Keratinocyte (primary cell): ENCODE data around the gene LTBP2. TPM values are rescaled to one million over a fixed set of nuclear protein-coding genes. Genes with fewer than 3 reads are reported as not detected.

Experiments used
- DNase-seq: peaks from one replicate; pipeline ENCODE4 v3.0.0-alpha.2; 2011; ENCODE audit warnings: low read depth, missing footprints, low spot score
- FAIRE-seq: peaks from 2 replicates; lab custom pipeline; 2011; peaks lifted over from hg19 to GRCh38; lab: Jason Lieb, UNC
- H2AFZ ChIP-seq: 2 replicates; pipeline ENCODE4 v1.6.0; 2012; ENCODE audit warnings: low read length, control low read depth, inconsistent platforms; ENCODE audit not compliant: control insufficient read depth
- H3K27ac ChIP-seq: 2 replicates; pipeline ENCODE4 v1.5.1; 2011; ENCODE audit warnings: low read length; ENCODE audit not compliant: control insufficient read depth, insufficient read depth
- H3K27me3 ChIP-seq: 3 replicates; pipeline ENCODE4 v1.6.0; 2011; ENCODE audit warnings: low read length; ENCODE audit not compliant: control insufficient read depth, insufficient read depth; ENCODE audit errors: extremely low read depth
- H3K36me3 ChIP-seq, 2 experiments: 2 replicates in 1 of 2; 3 replicates in 1 of 2; pipeline ENCODE4 v1.5.1; 2011; ENCODE audit warnings: low read length in 2 of 2, mild to moderate bottlenecking in 1 of 2; ENCODE audit not compliant: control insufficient read depth in 2 of 2, insufficient read depth in 2 of 2; ENCODE audit errors: extremely low read depth in 1 of 2
- H3K4me1 ChIP-seq: 3 replicates; pipeline ENCODE4 v1.5.1; 2011; ENCODE audit warnings: low read length; ENCODE audit not compliant: control insufficient read depth, insufficient read depth; ENCODE audit errors: extremely low read depth
- H3K4me2 ChIP-seq: 3 replicates; pipeline ENCODE4 v1.6.0; 2011; ENCODE audit warnings: low read depth, low read length; ENCODE audit not compliant: control insufficient read depth, insufficient read depth; ENCODE audit errors: extremely low read depth
- H3K4me3 ChIP-seq, 3 experiments: fragments of 200-600 bp in 1 of 3; sonication (generic) in 1 of 3; 2 replicates in 2 of 3; 3 replicates in 1 of 3; pipeline ENCODE4 v1.5.1; 2011 to 2016; ENCODE audit warnings: low read length in 3 of 3, mild to moderate bottlenecking in 3 of 3, control low read depth in 2 of 3, inconsistent platforms in 1 of 3, low read depth in 1 of 3, mixed read lengths in 1 of 3, mixed run types in 1 of 3, moderate library complexity in 1 of 3; ENCODE audit not compliant: control insufficient read depth in 2 of 3, insufficient read depth in 2 of 3; ENCODE audit errors: extremely low read depth in 1 of 3
- H3K79me2 ChIP-seq: 2 replicates; pipeline ENCODE4 v1.6.0; 2012; ENCODE audit warnings: low read length; ENCODE audit not compliant: control insufficient read depth, insufficient read depth
- H3K9ac ChIP-seq: 3 replicates; pipeline ENCODE4 v1.6.0; 2011; ENCODE audit warnings: low read length; ENCODE audit not compliant: control insufficient read depth, insufficient read depth; ENCODE audit errors: extremely low read depth
- H3K9me1 ChIP-seq: 3 replicates; pipeline ENCODE4 v1.6.0; 2011; ENCODE audit warnings: low read length; ENCODE audit not compliant: control insufficient read depth, insufficient read depth; ENCODE audit errors: extremely low read depth
- H3K9me3 ChIP-seq: 2 replicates; pipeline ENCODE4 v1.5.1; 2012; ENCODE audit warnings: low read depth, low read length; ENCODE audit not compliant: control insufficient read depth
- H4K20me1 ChIP-seq: 3 replicates; pipeline ENCODE4 v1.6.0; 2011; ENCODE audit warnings: low read length; ENCODE audit not compliant: control insufficient read depth, insufficient read depth; ENCODE audit errors: extremely low read depth
- CTCF ChIP-seq, 3 experiments: IDR thresholded peaks in 1 of 3; conservative IDR thresholded peaks in 1 of 3; optimal IDR thresholded peaks in 1 of 3; 2 replicates in 2 of 3; 3 replicates in 1 of 3; pipeline versions ENCODE3 to v1.5.1; 2011; ENCODE audit warnings: low read length in 3 of 3, mild to moderate bottlenecking in 3 of 3, moderate library complexity in 2 of 3, control low read depth in 1 of 3, inconsistent platforms in 1 of 3; ENCODE audit not compliant: insufficient read depth in 2 of 3; ENCODE audit errors: extremely low read depth in 1 of 3
- EZH2 ChIP-seq: IDR thresholded peaks from one replicate; pipeline ENCODE4 v1.6.1; 2012; ENCODE audit warnings: inconsistent platforms, mild to moderate bottlenecking, low read length, moderate library complexity
- dilution Hi-C: fragments of 300-500 bp; cut with MboI; formaldehyde crosslinking; loops from one replicate; pipeline ENCODE4 v1.7.0; 2020; ENCODE audit warnings: low sequenced_read_pairs; ENCODE audit not compliant: extremely low pct_ligation_motif_present
- polyA plus RNA-seq, 5 experiments: library from polyadenylated mRNA; depleted of rRNA in 3 of 5; stranded (reverse) in 3 of 5; stranded (forward) in 1 of 5; unstranded in 1 of 5; fragments of >200 nt; gene quantifications; 1 replicate in 1 of 5; 2 replicates in 3 of 5; 3 replicates in 1 of 5; pipeline versions ENCODE4 v1.2.1 to v1.2.3, GENCODE V29; 2011 to 2012; ENCODE audit warnings: missing spikeins in 2 of 5, low read depth in 1 of 5, low replicate concordance in 1 of 5

LTBP2 gene
- polyA plus RNA-seq, 1 donor (not counting 4 experiments of a cell fraction or from before 2014, with no cell fraction given), result 23.9 TPM

DNA sequence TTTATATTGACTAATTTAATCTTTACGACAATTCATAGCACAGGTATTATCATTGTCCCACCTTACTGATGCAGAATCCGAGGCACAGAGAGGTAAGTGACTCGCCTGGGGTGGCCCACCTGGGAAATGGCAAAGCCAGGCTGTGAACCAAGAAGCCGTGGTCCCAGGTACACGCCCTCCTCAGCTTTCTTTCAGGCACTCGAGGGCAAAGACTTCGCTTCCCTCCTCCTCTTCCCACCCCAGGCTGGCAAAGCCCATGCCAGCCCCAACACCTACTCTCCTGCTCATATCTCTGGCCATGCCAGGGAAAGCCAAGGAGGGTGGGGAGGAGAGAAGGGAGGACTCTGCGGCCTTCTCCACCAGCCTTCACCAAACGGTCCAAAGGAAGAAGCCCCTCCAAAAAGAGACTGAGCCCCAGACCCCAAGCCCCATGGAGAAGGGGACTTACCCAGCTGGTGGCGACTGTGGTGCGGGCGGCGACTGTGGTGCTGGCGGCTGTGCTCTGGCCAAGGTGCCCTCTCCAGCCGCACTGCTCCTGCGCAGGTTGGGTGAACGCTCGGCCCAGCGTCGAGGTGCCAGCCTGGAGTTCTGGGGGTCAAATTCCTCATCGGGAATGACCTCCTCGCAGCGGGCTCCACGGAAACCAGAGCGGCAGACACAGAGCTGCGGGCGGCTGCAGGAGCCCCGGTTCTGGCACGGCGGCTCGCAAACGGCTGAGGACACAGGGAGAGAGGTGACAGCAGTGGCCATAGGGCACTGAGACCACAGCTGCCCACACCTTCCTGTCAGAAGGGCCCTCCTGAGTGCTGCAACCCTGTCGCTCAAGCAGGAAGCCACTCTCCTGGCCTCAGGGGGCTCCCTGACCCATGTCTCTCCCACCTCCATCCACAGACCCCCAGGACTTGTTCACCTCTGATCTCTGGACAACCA lies 26.4 kb downstream of the LTBP2 start:
- no peak for FAIRE-seq
- H3K79me2 ChIP-seq, result peaks cover 25% of the 10 kb centered on the region
- dilution Hi-C loops, result no loop called here

GRCh38 chr14:74584951-74585350 lies 27.1 kb downstream of the LTBP2 start:
- Histone ChIP-seq H3K9me3 (no peaks in the 10 kb centered on the region), H2AFZ (no peak overlapping the region), H3K9ac (peak overlapping the region; percentile 22), H3K79me2 (peaks cover 23% of the 10 kb centered on the region), H3K27ac (peak overlapping the region; percentile 65), H3K4me3 (no peak overlapping the region), H3K36me3 (peaks cover 1 to 21% of the 10 kb centered on the region in 2 experiments), H4K20me1 (no peaks in the 10 kb centered on the region), H3K4me1 (peaks cover 61% of the 10 kb centered on the region), H3K9me1 (no peaks in the 10 kb centered on the region), H3K4me2 (no peak overlapping the region), H3K27me3 (no peaks in the 10 kb centered on the region)
- dilution Hi-C loops, result no loop called here
- DNase-seq (no peak), FAIRE-seq (peak; percentile 32)
- TF ChIP-seq EZH2 (no peak), CTCF (optimal IDR thresholded peaks at IDR 0.05 in 1 of 3, IDR thresholded peaks at IDR 0.05 in 1 of 3, conservative IDR thresholded peaks at IDR 0.05 in 1 of 3; ENCODE audit: extremely low read depth in 1 of 3, insufficient read depth in 2 of 3, low read length in 3 of 3) (no peak)

More for the DNA sequence above, 26.4 kb downstream of the LTBP2 start:
- no peaks in the 10 kb centered on the region for H4K20me1 ChIP-seq
- H3K9me1 ChIP-seq, result no peaks in the 10 kb centered on the region
- no peak overlapping the region for H3K4me2 ChIP-seq
- H2AFZ ChIP-seq, result no peak overlapping the region
- no peaks in the 10 kb centered on the region for H3K9me3 ChIP-seq
- H3K4me3 ChIP-seq, result no peak overlapping the region
- peaks cover 58% of the 10 kb centered on the region for H3K4me1 ChIP-seq
- no peak for DNase-seq
- H3K9ac ChIP-seq, result no peak overlapping the region
- peaks cover 1 to 21% of the 10 kb centered on the region in 2 experiments for H3K36me3 ChIP-seq
- no peaks in the 10 kb centered on the region for H3K27me3 ChIP-seq
- TF ChIP-seq CTCF (optimal IDR thresholded peaks at IDR 0.05 in 1 of 3, IDR thresholded peaks at IDR 0.05 in 1 of 3, conservative IDR thresholded peaks at IDR 0.05 in 1 of 3; ENCODE audit: extremely low read depth in 1 of 3, insufficient read depth in 2 of 3, low read length in 3 of 3) (no peak), EZH2 (no peak)
- no peak overlapping the region for H3K27ac ChIP-seq
